ENCODE results near the gene ICOS. TPM values are rescaled to one million over a fixed set of nuclear protein-coding genes. Genes with fewer than 3 reads are reported as not detected.
"Not testable (repeated sequence)": the region's sequence is repeated elsewhere in the genome, so short reads cannot be mapped to it uniquely, and the experiment has no call there.

ICOS gene
- total RNA-seq, 2 donors from 2014 or later, result not detected

GRCh38 chr2:203934041-203934492, 2.5 kb upstream of the ICOS start:
- TF ChIP-seq, protein P1, sequence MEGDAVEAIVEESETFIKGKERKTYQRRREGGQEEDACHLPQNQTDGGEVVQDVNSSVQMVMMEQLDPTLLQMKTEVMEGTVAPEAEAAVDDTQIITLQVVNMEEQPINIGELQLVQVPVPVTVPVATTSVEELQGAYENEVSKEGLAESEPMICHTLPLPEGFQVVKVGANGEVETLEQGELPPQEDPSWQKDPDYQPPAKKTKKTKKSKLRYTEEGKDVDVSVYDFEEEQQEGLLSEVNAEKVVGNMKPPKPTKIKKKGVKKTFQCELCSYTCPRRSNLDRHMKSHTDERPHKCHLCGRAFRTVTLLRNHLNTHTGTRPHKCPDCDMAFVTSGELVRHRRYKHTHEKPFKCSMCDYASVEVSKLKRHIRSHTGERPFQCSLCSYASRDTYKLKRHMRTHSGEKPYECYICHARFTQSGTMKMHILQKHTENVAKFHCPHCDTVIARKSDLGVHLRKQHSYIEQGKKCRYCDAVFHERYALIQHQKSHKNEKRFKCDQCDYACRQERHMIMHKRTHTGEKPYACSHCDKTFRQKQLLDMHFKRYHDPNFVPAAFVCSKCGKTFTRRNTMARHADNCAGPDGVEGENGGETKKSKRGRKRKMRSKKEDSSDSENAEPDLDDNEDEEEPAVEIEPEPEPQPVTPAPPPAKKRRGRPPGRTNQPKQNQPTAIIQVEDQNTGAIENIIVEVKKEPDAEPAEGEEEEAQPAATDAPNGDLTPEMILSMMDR (IDR thresholded peaks at IDR 0.05), result no peak
- Histone ChIP-seq H3K36me3 (no peaks in the 10 kb centered on the region), H3K9me3 (no peaks in the 10 kb centered on the region), H3K4me3 (no peak overlapping the region), H3K27me3 (no peaks in the 10 kb centered on the region), H3K27ac (no peak overlapping the region), H3K4me1 (no peaks in the 10 kb centered on the region)
- DNase-seq (ENCODE audit: low spot score), result no peak

DNA sequence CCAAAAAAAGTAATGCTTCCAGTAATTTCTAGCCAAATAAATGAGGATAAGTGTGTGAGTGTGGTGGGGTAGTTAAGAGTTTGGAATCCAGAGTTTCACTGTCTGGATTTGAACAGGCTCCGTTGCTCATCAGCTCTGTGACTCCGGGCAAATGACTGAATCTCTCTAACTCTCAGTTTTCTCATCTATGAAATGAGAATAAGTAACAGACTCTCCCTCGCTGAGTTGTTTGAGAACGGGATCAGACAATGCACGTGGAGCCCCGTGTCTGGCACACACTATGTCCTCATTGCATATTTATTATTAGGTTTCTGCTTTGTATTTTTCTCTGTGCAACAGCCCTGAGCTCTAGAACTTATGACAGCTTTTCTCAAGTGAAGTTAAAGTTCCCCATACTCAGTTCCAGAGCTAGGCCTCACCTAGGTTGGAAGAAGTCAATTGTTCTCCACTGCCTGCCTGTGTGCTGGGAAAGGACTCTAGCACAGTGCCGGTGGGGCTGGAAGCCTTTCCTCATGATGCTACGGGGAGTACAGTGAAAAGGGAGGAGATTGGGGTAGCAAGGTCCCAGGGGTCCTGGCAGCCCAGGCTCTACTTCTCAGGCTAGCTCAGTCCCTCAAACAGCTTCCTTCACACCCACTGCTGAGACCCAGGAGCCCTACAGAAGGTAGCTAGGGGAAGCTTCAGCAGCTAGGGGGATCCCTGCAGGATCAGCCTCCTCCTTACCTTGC, 1.7 kb upstream of the ICOS start:
- no peak for DNase-seq (ENCODE audit: low spot score)
- Histone ChIP-seq H3K27me3 (no peaks in the 10 kb centered on the region), H3K27ac (no peak overlapping the region), H3K4me1 (no peaks in the 10 kb centered on the region), H3K36me3 (no peaks in the 10 kb centered on the region), H3K4me3 (no peak overlapping the region), H3K9me3 (no peaks in the 10 kb centered on the region)
- TF ChIP-seq, protein P1 (IDR thresholded peaks at IDR 0.05), result no peak

GRCh38 chr2:203935568-203935967, 995 bp upstream of the ICOS start:
- TF ChIP-seq, protein P1 (IDR thresholded peaks at IDR 0.05), result no peak
- no peaks in the 10 kb centered on the region for H3K9me3 ChIP-seq
- H3K27ac ChIP-seq, result no peak overlapping the region

DNA sequence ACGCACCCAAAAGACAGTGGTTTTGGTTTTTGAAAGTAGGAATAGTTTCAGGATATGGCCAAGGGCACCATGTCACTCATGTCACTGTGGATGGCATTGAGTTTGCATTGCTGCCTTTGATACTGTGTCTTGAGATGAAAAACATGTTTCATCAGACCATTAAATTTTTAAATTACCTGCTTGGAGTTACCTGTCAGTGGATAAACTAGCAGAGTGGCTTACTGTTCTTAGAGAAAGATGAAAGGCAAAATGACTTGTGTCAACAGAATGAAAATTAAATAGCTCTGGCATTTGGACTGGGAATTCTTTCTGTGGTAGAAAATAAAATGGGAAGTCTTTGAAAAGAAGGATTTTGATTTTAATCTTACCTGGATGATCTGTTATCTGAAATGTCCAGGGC, 386 bp downstream of the ICOS start:
- TF ChIP-seq, protein P1 (IDR thresholded peaks at IDR 0.05), result no peak
- Histone ChIP-seq H3K9me3 (no peaks in the 10 kb centered on the region), H3K36me3 (no peaks in the 10 kb centered on the region), H3K27ac (no peak overlapping the region), H3K27me3 (no peaks in the 10 kb centered on the region), H3K4me1 (no peaks in the 10 kb centered on the region), H3K4me3 (no peak overlapping the region)
- DNase-seq (ENCODE audit: low spot score), result no peak

More at GRCh38 chr2:203935568-203935967, 995 bp upstream of the ICOS start:
- DNase-seq (ENCODE audit: low spot score), result no peak
- Histone ChIP-seq H3K4me3 (no peak overlapping the region), H3K4me1 (no peaks in the 10 kb centered on the region), H3K36me3 (no peaks in the 10 kb centered on the region), H3K27me3 (no peaks in the 10 kb centered on the region)

DNA sequence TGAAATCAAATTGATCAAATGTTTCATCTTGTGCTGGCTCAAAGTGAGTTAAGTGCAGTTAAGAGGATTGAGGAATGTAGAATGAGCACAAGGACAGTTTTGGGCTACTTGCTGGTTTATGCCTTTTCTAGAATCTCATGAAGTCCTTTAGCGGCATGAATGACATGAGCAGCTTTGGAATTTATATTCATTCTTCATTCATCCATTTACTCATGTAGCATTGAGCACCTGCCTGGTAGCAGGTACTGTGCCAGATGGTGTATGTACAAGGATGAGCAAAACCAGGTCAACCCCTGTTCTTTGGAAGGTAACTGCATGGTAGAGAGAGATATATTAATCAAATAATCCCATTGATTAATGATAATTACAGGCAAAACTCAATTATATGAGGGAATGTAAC, 1.2 kb downstream of the ICOS start:
- Histone ChIP-seq H3K36me3 (no peaks in the 10 kb centered on the region), H3K9me3 (no peaks in the 10 kb centered on the region), H3K4me3 (no peak overlapping the region), H3K27ac (no peak overlapping the region), H3K27me3 (no peaks in the 10 kb centered on the region), H3K4me1 (no peaks in the 10 kb centered on the region)
- TF ChIP-seq, protein P1 (IDR thresholded peaks at IDR 0.05), result no peak
- DNase-seq (ENCODE audit: low spot score), result no peak

- Histone ChIP-seq H3K4me3 (no peak overlapping the region), H3K4me1 (no peaks in the 10 kb centered on the region), H3K27ac (no peak overlapping the region)
These were observed 3.5 kb downstream of the ICOS start for GRCh38 chr2:203940039-203940438.

GRCh38 chr2:203943493-203944382, 7.2 kb downstream of the ICOS start:
- H3K4me3 ChIP-seq; H3K27me3 ChIP-seq; H3K36me3 ChIP-seq; H3K9me3 ChIP-seq; H3K27ac ChIP-seq; DNase-seq (ENCODE audit: low spot score); H3K4me1 ChIP-seq: not testable (repeated sequence)

More at GRCh38 chr2:203940039-203940438, 3.5 kb downstream of the ICOS start:
- TF ChIP-seq, protein P1 (IDR thresholded peaks at IDR 0.05), result no peak
- Histone ChIP-seq H3K27me3 (no peaks in the 10 kb centered on the region), H3K36me3 (no peaks in the 10 kb centered on the region), H3K9me3 (no peaks in the 10 kb centered on the region)
- no peak for DNase-seq (ENCODE audit: low spot score)

Measured in right atrium auricular region (tissue), 2 donors.